Kidney tubule cell (primary cell): ENCODE data around the gene NHS.
A peak's percentile ranks its signal among the peaks of the same experiment; 100 is the strongest.

Source experiments
- DNase-seq: peaks from one replicate; pipeline ENCODE4 v3.0.0-alpha.2; 2018; ENCODE audit warnings: low spot score

Gene NHS

DNA sequence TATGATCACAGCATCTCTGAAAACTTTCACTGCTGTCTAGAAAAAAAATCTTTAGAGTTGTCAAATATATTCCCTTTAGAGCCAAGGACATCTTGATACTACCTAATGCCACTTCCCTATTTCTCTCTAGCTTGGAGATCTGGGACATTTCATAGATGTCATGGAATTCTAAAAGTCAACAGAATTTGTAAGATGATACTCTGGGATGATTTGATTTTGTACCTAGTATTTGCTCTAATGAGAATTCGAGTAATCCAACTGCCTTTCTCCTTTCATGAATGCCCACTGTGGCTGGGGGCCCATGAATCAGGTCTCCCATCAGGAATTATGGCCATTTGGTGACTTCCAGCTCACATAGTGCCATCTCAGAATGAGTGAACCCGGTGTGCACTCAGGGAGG is 73.2 kb downstream of the NHS start:
- no peak for DNase-seq

DNA sequence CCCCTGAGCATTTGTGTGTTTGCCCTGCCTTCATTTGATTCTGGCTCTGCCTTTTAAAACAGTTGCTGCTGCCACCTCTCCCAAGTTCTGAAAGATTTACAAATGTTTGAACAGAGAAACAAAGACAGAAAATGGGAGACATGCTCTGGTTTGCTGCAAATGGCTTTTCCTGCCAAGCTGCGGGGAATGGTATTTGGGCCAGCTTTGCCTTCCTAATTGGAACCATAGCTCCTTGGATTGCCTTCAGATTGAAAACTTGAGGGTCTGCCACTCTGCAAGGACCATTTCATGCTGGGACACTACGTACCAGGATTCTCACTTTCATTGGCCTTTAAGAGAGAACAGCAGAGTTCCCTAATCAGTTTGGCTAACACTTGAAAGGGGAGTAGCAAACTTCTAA is 74.9 kb downstream of the NHS start:
- no peak for DNase-seq

DNA sequence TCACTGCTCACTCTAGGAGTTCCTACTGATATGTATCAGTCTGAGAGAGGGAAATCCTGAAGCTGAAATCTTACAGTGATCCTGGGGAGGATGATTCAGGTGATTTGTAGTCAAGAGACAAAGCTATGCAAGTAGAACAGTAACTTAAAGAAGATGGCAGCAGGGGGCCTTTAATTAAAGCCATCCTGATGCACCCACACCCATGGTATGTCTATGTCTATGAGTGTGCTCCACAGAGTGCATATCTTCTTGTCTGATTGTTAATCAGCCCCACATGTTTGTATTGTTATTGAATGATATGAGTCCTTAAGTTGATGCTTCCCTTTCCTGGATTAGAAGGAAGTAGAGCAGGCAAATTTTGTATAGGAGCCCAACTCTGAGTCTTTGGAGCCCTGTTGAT is 78.8 kb downstream of the NHS start:
- no peak for DNase-seq

DNA sequence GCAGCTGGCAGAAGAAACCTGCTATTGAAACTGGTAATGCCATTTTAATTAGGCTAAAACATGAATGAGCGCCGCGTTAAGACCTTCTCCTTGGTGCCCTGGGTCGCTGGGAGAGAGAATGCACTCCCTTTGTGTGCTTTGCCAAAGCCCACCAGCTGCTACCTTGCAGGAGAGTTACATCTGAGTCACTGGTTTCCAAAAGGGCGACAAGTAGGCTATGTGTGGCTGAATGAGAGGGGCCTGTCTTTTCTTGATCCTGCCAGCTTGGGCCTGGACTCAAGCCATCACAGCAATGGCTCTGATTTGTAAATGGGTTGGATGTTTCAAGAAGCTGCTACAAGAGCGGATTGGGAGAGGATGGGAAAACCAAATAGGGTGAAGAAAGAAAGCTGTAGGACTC is 81.5 kb downstream of the NHS start:
- no peak for DNase-seq

DNA sequence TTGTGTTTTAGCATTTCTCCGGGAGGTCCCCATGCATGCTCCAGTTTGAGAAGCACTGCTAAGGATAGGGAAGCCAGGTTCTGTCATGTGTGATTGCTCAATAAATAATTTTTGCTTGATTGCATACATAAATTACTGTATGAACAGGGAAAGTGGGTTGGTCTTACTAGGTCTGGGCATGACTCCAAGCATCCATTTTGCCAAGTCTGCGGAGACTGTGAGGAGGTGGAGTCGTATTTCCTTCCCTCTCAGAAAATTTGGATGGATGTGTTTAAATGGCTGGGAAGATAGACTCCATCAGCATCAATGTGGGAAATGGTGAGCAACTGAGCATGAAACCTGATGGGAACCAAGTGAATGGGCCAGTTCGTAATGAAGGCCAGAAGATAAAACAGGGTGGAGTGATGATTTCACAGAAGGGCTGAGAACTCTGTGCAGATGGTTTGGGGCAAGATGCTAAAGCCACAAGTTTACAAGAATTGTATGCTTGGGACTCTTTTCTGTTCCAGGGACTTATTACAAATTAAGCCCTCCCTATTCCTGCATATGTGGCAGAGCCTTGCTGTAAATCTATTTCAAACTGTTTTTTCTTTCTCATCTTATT is 84.1 kb downstream of the NHS start:
- DNase-seq, result peak; percentile 33

DNA sequence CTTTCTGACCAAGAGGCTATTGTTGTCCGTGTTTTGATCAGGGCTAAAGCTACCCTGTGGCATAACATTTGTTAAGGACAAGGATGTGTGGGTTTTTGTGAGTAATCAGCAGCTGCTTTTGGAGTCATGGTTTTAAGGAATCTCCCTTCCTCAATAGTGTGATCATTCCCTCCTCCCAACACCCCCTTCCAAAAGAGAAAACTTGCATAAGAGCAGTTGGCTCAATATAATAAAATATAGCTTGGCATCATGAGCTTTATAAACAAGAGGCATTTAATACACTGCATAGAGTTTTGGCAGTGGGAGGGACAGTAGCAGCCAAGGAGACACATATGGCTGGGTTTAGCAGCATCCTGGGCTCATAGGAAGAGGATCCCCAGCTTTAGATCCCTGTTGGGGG is 84.7 kb downstream of the NHS start:
- DNase-seq, result peak; percentile 57

DNA sequence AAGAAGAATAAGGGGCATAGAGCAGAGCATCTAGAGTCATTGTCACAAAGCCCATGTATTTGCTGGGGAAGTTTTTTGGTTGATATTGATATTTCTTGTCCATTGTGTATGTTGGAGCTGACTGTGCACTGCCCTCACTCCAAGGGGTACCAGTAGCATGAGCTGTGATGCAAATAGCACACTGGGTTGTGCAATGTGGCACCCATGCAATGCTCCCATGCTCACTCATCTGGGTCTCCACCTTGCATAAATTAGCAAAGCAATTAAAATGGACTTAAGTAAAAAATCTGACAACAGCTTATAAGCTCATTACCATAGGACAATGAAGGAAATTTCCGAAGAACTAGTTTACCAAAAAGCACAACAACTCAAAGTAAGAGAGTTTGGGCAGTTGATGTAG is 87.9 kb downstream of the NHS start:
- no peak for DNase-seq

DNA sequence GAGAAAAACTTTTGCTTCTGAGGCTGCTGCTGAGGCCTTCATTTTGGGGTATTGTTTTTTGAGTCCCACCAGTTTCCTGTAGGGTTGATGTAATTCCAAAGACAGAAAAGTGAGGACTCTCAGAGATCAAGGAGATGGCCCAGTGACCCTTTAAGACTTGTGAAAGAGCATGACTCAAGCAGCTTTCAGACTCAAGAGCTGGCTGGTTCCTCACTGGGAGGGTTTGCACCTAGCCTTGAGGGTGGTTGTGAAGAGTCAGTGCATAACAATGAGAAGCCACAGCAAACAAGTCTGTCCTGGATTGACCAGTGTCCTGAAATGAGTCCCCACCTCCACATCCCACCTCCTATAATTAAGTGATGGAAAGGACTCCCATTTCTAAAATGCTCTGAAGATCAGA is 89.2 kb downstream of the NHS start:
- peak; percentile 74 for DNase-seq

DNA sequence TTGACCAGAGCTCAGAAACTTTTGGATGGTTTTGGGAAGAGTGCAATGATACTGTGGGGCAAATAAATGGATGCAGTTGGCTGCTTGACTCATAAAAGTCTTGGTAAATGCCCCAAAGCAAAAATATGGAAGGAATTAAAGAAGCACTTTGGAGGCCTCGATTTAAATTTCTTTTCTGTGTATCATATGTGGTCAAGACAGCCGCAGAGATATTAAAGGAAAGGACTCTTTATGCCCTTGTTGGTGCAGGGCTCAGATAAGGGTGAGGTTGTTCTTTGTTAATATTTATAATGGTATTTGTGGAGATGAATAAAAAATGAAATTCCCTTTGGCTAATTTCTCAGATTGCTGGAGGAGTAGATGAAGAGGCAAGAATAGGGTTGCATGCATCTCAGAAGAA is 90.2 kb downstream of the NHS start:
- DNase-seq, result no peak

DNA sequence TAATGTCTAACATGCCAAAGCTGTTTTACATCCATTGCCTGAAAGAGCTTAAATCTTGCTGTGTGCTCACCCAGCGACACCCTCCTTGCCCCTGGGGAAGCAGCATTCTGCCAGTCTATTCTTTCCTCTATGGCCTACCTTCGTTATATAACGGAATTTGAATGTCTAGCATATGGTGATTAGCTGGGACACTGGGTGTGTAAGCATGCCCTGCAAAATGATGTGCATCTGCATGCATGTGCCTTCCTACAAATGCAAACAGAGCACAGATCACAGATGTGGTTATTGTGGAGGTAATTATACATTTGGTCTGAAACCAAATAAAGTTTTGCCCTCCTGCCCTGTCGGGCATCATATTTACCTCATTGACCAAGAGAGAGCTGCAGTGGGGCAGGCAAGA is 90.8 kb downstream of the NHS start:
- no peak for DNase-seq

DNA sequence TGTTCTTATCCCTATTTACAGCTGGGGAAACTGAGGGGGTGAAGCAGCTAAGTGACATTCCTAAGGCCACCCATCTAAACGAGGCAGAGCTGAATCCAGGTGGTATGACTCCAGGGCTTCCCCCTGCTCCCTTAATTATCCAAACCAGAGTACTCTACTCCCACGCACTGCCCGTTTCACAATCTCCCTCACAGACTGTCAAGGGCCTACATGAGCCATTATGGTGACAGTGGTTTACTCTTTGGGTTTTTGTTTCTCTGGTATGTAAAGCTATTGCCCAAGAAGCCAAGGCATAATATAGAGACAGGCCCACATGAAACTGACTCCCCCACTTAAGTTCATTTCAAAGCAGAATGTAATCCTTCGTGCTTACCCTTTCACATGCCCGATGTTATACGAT is 95.1 kb downstream of the NHS start:
- DNase-seq, result no peak

DNA sequence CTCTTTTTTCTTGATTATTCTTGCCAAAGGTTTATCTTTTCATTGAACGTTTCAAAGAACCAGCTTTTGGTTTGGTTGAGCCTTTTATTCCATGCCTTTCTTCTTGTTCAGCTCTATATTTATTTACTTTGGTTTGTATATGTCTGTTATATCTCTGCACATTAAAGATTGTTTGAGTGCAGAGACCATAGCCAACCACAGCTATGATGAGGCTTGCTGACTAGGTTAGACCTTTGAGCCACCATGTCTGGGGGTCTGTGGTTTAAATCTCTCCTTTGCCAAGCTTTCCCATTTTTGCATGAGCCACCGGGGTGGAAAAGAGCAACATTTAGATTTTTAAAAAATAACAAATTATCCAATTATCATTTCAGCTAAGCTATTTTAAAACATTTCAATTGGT is 96.1 kb downstream of the NHS start:
- DNase-seq, result no peak

DNA sequence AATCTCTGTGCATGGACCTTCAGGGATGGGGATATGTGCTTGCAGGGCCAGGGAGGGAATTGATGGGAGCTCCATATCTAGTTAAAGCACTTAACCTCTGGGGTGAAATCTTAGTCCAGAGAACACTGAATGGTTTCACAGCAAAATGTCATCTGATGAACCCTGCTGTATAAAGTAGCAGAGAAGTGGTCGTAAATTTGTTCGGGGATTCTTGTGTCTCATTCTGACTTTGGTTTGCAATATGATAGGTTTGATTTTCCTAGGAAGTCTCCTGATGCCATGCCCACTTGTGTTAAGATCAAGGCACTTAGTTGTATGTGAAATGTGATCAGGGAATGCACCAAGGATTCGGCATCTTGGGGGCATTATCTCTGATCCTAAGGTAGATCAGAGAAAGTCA is 96.9 kb downstream of the NHS start:
- no peak for DNase-seq

DNA sequence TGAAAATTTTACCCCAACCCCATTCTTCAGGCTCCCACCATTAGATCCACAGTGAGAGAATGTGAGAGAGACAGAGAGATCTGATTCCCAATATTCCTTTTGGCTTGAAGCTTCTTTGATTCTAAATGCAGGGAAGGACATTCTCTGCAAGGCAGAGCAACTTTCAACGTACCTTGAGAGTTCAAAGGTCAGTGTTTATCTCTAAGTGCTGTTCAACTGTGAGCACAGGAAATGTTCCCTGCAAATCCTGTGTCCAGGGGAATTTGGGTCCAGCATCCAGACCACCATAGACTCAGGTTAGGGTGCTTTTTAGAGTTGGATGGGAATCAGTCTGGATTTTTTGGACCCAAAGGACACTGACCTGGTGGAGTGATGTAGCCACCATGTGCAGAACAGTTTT is 97.4 kb downstream of the NHS start:
- no peak for DNase-seq

DNA sequence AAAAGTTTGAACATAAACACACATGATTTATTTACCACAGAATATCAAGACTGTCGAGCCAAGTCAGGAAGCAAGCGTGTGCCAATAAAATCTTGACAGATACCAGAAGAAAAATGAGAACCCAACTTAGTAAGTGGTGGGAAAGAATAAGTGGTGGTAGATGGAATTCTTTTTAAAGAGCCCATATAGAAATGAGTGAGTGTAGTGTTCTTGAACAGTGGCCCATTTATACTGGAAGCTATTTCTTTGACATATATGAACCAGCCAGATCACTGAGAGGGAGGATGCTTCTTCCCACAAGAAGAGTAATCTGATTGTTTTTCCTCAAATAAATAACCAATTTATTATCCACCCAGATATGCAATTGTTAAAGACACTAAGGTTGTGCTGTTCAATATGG is 98.0 kb downstream of the NHS start:
- DNase-seq, result no peak

DNA sequence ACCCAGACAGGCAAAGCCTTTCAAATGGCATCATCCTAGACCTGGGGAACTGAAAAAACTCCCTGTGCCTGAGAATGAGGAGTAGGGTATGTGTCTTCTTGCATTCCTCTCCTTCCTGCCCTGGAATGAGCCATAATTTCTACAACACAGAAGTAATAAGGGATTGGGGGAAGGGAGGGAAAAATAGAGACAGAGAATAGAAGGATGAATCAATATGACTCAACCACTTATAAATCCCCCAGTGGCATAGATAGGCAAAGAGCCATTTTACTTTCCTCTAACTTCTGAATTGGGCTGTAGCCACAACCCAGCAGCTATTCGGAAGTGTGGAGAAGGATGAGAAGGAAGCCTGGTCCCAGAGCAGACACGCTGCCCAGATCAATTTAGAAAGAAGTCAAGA is 99.9 kb downstream of the NHS start:
- peak; percentile 67 for DNase-seq

DNA sequence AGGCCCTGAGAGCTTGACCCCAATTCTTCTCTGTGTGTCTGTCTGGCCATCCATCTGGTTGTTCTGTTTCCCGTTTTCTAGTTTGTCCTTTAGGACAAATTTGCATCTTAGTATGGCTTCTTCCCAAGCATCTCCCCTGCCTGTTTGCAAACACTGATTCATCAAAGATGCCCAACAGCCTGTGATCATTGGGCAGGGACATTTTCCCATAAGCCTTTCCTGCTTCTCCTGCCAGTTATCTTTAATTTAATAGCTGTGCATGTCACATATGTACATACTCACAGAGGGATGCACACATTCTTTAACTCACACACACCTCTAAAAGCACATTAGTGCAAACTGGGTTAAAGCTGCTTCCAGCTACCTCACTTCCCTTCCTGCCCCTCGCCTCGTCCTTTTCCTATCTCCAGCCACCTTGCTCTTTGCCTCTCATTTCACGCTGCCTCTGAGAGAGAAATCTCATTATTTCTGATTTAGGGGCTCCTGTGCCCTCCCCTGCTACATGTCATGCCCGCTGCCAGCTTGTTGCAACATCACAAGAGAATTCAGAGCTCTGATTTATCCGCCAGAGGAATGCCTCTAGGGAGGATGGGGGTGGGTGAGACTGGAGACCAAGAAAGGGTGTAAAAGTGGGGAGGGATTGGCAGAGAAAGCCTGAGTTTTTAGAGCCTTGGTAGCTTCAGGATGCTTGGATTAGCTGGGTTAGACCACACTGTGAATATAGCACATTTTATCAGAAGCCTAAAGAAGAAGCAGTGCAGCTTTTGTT is 100.6 kb downstream of the NHS start:
- no peak for DNase-seq

DNA sequence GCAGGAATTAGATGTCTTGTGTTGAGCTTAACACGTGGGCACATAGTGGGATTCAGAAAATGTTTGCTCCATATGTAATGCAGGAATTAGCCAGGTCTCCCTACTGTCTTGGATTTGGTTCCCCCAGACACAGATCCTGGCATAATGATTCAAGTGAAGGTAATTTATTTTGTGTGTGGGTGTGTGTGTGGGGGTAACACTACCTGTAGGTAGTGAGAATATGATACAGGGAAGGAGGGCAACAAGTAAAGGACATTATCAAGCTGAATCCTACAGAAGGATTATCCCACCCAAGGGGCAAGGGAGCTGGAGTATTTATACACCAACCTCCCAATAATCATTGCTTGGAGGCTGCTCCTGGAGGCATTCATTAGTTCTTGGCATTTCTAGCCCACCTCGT is 101.4 kb downstream of the NHS start:
- DNase-seq, result no peak

DNA sequence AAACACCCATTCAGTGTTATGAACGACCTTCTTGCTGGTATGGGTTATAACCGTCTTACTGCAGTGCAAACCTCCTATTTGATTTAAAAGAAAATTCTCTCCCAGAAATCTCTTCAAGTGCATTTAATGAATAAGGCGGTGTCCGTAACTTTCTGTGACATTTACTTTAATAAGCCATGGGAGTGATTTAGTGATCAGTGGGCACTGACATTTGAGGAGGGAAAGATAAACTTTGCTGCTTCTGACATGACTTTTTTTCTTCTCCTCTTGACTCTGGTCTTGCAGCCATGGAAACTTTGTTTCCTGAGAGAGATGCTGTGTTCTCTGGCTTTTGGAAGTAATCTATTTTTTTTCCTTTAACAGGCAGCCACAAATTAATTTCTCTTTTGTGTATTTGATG is 106.1 kb downstream of the NHS start:
- DNase-seq, result no peak

DNA sequence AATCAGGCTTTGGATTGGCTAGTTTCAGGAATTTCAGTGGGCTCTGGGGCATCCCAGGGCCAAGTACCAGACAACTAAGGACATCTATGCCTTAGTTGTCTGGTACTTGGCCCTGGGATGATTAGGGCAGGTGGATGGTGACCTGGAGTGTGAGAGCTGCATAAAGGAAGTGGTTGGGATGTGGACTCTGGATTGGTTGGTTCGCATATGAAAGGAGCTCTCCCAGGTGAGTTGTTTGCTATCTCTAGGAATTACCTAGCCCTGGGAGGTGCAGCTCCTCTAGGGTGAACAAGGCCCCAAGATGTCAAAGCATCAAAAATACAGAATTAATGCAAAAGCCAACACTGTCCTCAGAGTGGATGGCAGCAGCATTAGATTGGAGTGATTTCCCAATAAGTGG is 109.6 kb downstream of the NHS start:
- DNase-seq, result no peak

DNA sequence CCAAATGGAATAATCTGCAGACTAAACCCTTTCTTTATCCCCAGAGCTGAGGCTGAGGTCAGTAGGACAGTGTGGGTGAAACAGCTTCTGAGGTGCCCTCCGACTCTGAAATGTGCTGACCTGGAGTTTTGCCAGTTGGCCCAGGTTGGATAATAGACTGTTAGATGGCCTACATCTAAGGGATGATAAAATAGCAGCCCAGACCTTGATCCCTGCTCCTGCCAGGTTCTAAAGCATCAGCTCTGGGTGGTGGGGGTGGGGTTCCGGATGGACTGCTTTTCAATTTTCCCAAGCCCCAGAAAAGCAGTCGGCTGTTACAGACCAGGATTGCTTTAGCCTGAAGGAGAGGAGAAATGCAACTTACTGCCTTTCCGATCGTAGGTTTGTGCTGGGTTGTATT is 110.4 kb downstream of the NHS start:
- no peak for DNase-seq

DNA sequence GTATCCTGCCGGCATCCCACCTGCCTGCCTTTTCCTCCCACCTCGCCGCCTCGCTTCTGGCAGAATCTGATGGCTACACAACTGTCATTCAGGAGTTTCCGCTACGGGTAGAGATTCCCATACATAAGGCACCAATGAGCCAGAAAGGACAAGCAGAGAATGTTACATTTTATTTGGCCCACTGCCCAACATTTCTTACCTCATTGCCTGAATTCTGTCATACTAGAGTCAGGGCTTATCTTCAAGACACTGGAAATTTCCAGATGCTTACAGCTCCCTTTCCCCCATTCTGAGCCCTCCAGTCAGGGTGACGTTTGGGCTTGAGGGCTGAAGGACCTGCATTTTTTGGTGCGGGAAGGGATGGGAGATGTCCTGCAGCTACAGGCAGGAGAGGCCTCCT is 113.0 kb downstream of the NHS start:
- DNase-seq, result peak; percentile 16

DNA sequence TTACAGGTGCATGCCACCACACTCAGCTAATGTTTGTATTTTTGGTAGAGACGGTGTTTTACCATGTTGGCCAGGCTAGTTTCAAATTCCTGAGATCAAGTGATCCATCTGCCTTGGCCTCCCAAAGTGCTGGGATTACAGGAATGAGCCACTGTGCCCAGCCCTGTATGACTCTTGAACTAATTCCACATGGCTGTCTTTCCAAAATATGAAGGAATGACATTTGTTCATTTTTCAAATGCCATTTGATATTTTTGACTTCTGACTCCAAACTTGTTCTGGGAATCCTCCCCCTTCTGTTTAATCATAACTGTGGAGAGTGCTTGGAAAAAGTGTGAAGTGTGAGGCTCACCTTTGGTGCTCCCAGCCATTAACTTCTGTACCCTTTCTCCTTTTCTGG is 119.2 kb downstream of the NHS start:
- DNase-seq, result no peak

DNA sequence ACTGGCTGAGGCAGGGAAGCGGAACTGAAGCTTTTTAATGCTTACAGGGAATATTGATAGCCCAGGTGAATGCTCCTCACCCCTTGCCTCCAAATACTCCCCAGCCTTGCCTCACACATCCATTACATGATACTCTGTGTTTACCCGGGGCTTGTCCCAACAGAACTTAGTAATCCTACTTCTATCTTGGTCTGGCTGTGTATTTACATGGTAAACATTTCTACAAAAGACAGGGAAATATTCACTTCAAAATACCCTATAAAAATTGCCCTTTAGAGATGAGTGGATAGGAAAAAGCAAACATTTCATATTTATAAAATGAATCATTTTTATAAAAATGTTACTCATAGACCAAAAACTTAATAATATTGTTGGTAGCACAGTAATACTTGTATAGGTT is 120.1 kb downstream of the NHS start:
- DNase-seq, result no peak
